ENCODE data around the gene ARL6IP4. TPM values are rescaled to one million over a fixed set of nuclear protein-coding genes. Genes with fewer than 3 reads are reported as not detected.

Gene ARL6IP4
- 194 and 231 TPM in 2 replicates for total RNA-seq

GRCh38 chr12:122980183-122981035, at the start of gene ARL6IP4:
Gene ARL6IP4, plus strand, starts transcription at chr12:122980681. Its CDS starts 459 bp downstream, at chr12:122981140.

GRCh38 chr12:122965851-122966742, 14.4 kb upstream of the ARL6IP4 start, which contains the start of gene ABCB9:
Gene ABCB9, minus strand, starts transcription at chr12:122966463. Its CDS starts 6,228 bp downstream, at chr12:122960235.

DNA sequence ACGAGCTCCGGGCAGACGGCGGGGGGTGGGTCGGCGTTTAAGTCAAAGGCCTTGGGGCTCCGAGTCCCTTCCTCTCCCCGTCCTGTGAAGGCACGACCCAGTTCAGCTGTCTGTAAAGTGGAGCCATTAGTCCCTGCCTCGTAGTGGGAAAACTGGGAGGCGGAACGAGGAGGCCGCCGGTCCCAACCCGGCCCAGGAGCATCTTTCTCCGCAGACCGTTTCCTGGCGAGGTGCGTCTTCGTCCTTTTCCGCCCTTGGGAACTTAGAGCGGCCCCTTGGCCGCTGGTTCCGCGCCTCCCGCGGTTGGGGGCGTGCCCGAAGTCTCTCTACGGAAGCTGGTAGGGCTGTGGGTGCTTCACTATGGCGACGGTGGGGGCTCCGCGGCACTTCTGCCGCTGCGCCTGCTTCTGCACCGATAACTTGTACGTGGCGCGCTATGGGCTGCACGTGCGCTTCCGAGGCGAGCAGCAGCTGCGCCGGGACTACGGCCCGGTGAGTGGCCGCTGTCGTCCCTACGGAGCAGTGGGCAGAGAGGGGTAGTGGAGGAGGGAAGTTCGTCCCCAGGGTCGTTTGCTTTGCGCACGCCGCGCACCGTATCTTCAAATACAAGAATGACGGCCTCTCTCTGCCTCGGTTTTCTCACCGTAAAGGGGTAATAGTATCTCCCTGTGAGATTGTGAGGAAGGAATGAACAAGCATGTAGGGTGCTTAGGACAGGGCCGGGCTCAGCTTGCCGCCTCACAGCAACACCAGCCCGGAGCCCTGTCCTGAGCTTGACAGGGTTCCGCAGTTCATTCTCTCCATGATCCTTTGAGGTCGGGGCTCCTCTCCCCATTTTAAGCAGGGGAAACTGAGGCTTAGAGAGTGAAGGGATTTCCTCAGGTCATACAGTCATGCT, 5.3 kb upstream of the ARL6IP4 start, which contains the start of gene OGFOD2:
Gene OGFOD2 (plus strand): TSS at position 353 of the 898 bp plus-strand sequence. CDS start 8 bp downstream, at position 361.

Other genes starting within 250 kb of the ARL6IP4 start
- 0.16 and 0.54 TPM in 2 replicates for gene HCAR1, start 249.8 kb upstream of the ARL6IP4 start, total RNA-seq
- 26.6 and 28.0 TPM in 2 replicates for gene DENR, start 227.9 kb upstream of the ARL6IP4 start, total RNA-seq
- gene CCDC62, start 206.1 kb upstream of the ARL6IP4 start, total RNA-seq: not detected in 2 replicates
- 11.0 and 20.7 TPM in 2 replicates for gene HIP1R, start 145.2 kb upstream of the ARL6IP4 start, total RNA-seq
- gene VPS37B, start 84.6 kb upstream of the ARL6IP4 start, total RNA-seq: 16.8 and 22.6 TPM in 2 replicates
- gene ABCB9, start 14.2 kb upstream of the ARL6IP4 start, total RNA-seq: 9.0 and 12.0 TPM in 2 replicates
- 12.6 and 17.7 TPM in 2 replicates for gene OGFOD2, start 5.4 kb upstream of the ARL6IP4 start, total RNA-seq
- gene PITPNM2, start 170.4 kb downstream of the ARL6IP4 start, total RNA-seq: 1.8 and 2.5 TPM in 2 replicates